Tibial nerve (tissue), 4 donors: ENCODE results near the gene RANBP3. TPM values are rescaled to one million over a fixed set of nuclear protein-coding genes. Genes with fewer than 3 reads are reported as not detected.
A peak's percentile ranks its signal among the peaks of the same experiment; 100 is the strongest.

Experiments
- DNase-seq, 2 donors: peaks; one replicate each; pipeline ENCODE4 v3.0.0-alpha.2; 2019; ENCODE audit warnings: low spot score in 2 of 2
- H3K27ac ChIP-seq, 4 donors: fragments of 200-600 bp; sonication (generic) in 3 of 4; one replicate each; pipeline ENCODE4 v1.5.1; 2017 to 2019; ENCODE audit warnings: mild to moderate bottlenecking in 1 of 4
- H3K27me3 ChIP-seq, 2 donors: fragments of 200-600 bp; sonication (generic) in 1 of 2; one replicate each; pipeline versions ENCODE4 v1.5.1 to v1.6.0; 2017 to 2019
- H3K36me3 ChIP-seq, 3 donors: fragments of 200-600 bp; sonication (generic); one replicate each; pipeline ENCODE4 v1.5.1; 2018 to 2019
- H3K4me1 ChIP-seq, 4 donors: fragments of 200-600 bp; sonication (generic) in 3 of 4; one replicate each; pipeline ENCODE4 v1.5.1; 2017 to 2019
- H3K4me3 ChIP-seq, 4 donors: fragments of 200-600 bp; sonication (generic) in 3 of 4; one replicate each; pipeline ENCODE4 v1.5.1; 2017 to 2019; ENCODE audit warnings: mild to moderate bottlenecking in 1 of 4, moderate library complexity in 1 of 4
- H3K9me3 ChIP-seq, 4 donors: fragments of 200-600 bp; sonication (generic) in 3 of 4; one replicate each; pipeline ENCODE4 v1.5.1; 2017 to 2019
- CTCF ChIP-seq, 5 experiments: fragments of 200-600 bp in 3 of 5; fragments of 450-650 bp in 2 of 5; sonication (generic) in 3 of 5; IDR thresholded peaks; one replicate each; pipeline ENCODE4 v1.5.1; 2016 to 2019; ENCODE audit warnings: antibody characterized with exemption in 5 of 5, mild to moderate bottlenecking in 3 of 5, moderate library complexity in 2 of 5
- EP300 ChIP-seq, 2 donors: sonication (generic); formaldehyde crosslinking; IDR thresholded peaks; one replicate each; pipeline ENCODE4 v1.6.1; 2017; ENCODE audit warnings: antibody characterized with exemption in 2 of 2, mild to moderate bottlenecking in 1 of 2
- POLR2A ChIP-seq, 2 donors: fragments of 450-650 bp; IDR thresholded peaks; one replicate each; pipeline ENCODE4 v1.6.1; 2017; ENCODE audit warnings: antibody characterized with exemption in 2 of 2, mild to moderate bottlenecking in 2 of 2, moderate library complexity in 2 of 2
- WGBS, 2 donors: methylation state at CpG; one replicate each; pipeline ENCODE4 v1.1.5; 2018; 5-methylcytosine and 5-hydroxymethylcytosine counted together
- total RNA-seq, 4 donors: library from RNA; depleted of rRNA; stranded (reverse); fragments of >200 nt; gene quantifications; one replicate each; pipeline ENCODE4 v1.1.0, GENCODE V29; 2016

RANBP3 gene
- total RNA-seq, 4 donors from 2014 or later, result 75.4 to 129 (median 95.6) TPM

GRCh38 chr19:5952193-5953029, 25.5 kb downstream of the RANBP3 start:
- H3K4me1 ChIP-seq, result peaks cover 0 to 99% (median 75%) of the 10 kb centered on the region in 4 donors
- H3K27ac ChIP-seq, result peak overlapping the region in 3 of 4 donors; percentile 74 to 92 (median 85)
- WGBS, 2 donors, result 65 to 68% methylated on average over 18 of the region's 18 CpGs
- H3K4me3 ChIP-seq, result no peak overlapping the region
- H3K9me3 ChIP-seq, result no peaks in the 10 kb centered on the region
- no peak for TF ChIP-seq POLR2A (IDR thresholded peaks at IDR 0.05)
- TF ChIP-seq CTCF (IDR thresholded peaks at IDR 0.05), result no peak
- no peak for TF ChIP-seq EP300 (IDR thresholded peaks at IDR 0.05)
- H3K27me3 ChIP-seq, result no peaks in the 10 kb centered on the region
- no peaks in the 10 kb centered on the region for H3K36me3 ChIP-seq
- DNase-seq, result no peak

- H3K4me1 ChIP-seq, result peaks cover 0 to 99% (median 81%) of the 10 kb centered on the region in 4 donors
- H3K4me3 ChIP-seq, result peak overlapping the region in 1 of 4 donors; percentile 4
- H3K36me3 ChIP-seq, result no peaks in the 10 kb centered on the region
- TF ChIP-seq CTCF (IDR thresholded peaks at IDR 0.05), result no peak
- TF ChIP-seq POLR2A (IDR thresholded peaks at IDR 0.05), result no peak
- TF ChIP-seq EP300 (IDR thresholded peaks at IDR 0.05), result no peak
- no peaks in the 10 kb centered on the region for H3K9me3 ChIP-seq
- H3K27me3 ChIP-seq, result no peaks in the 10 kb centered on the region
- WGBS, 2 donors, result 18 to 29% methylated on average over 16 to 19 of the region's 19 CpGs
- DNase-seq, result no peak
- H3K27ac ChIP-seq, result peak overlapping the region; percentile 33 to 92 (median 62)
These were observed 26.5 kb downstream of the RANBP3 start for GRCh38 chr19:5951338-5951861.

GRCh38 chr19:5950741-5951140, 27.2 kb downstream of the RANBP3 start:
- Histone ChIP-seq H3K4me3 (no peak overlapping the region), H3K4me1 (peaks cover 0 to 98% (median 81%) of the 10 kb centered on the region in 4 donors), H3K36me3 (no peaks in the 10 kb centered on the region), H3K27ac (peak overlapping the region; percentile 33 to 92 (median 62)), H3K27me3 (no peaks in the 10 kb centered on the region), H3K9me3 (no peaks in the 10 kb centered on the region)
- DNase-seq, result no peak
- 23 to 24% methylated on average over 3 of the region's 3 CpGs for WGBS, 2 donors
- TF ChIP-seq CTCF (IDR thresholded peaks at IDR 0.05) (no peak), EP300 (IDR thresholded peaks at IDR 0.05) (no peak), POLR2A (IDR thresholded peaks at IDR 0.05) (no peak)

- no peaks in the 10 kb centered on the region for H3K27me3 ChIP-seq
- no peak for DNase-seq
- TF ChIP-seq POLR2A (IDR thresholded peaks at IDR 0.05), result no peak
These were observed 28.1 kb downstream of the RANBP3 start for GRCh38 chr19:5949792-5950305.

DNA sequence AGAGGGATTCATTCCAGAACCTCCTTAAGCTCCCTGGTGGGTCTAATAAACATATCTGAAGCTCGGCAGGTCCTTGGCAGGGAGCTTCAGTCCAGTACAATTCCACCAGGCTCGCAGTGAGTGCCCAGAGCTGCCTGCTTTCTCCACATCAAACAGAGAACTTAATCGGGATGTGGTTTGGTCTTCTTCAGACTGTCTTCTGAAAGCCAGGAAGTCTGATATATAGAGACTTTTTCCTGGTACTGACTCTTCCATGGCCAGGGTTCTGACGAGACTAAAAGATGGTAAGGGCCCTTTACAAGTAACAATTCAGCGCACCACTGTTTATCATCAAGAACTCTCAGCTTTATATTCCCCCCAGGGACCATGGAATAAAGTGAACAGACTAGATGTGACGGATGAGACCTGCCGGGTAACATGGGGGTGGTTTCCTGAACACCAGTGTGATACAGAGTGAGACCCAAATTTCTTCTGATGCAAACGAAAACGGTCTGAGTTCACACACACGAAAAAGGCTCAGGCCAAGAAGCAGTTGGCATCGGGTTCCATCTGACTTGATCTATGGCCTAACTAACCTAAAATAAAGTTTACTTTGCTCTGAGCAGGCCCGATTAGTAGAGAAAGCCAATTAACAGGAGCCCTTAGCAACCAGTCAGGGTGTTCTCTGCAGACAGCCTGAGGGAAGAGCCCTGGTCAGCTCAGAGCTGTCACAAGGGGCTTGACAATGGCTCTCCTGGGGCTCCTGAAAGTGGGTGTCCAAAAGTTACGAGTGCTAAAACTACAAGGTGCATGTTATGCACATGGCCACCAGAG, 29.0 kb downstream of the RANBP3 start:
- no peak for DNase-seq
- WGBS, 2 donors, result 67 to 69% methylated on average over 13 of the region's 13 CpGs
- TF ChIP-seq POLR2A (IDR thresholded peaks at IDR 0.05), result no peak
- no peak for TF ChIP-seq CTCF (IDR thresholded peaks at IDR 0.05)
- no peak for TF ChIP-seq EP300 (IDR thresholded peaks at IDR 0.05)
- H3K4me3 ChIP-seq, result no peak overlapping the region
- peaks cover 0 to 91% (median 68%) of the 10 kb centered on the region in 4 donors for H3K4me1 ChIP-seq
- H3K27me3 ChIP-seq, result no peaks in the 10 kb centered on the region
- H3K36me3 ChIP-seq, result no peaks in the 10 kb centered on the region
- peak overlapping the region in 2 of 4 donors; percentile 85 to 92 for H3K27ac ChIP-seq
- H3K9me3 ChIP-seq, result no peaks in the 10 kb centered on the region

More at GRCh38 chr19:5949792-5950305, 28.1 kb downstream of the RANBP3 start:
- 82 to 88% methylated on average over 13 of the region's 13 CpGs for WGBS, 2 donors
- Histone ChIP-seq H3K4me3 (no peak overlapping the region), H3K4me1 (peaks cover 0 to 92% (median 74%) of the 10 kb centered on the region in 4 donors), H3K9me3 (no peaks in the 10 kb centered on the region), H3K36me3 (no peaks in the 10 kb centered on the region), H3K27ac (peak overlapping the region in 2 of 4 donors; percentile 85 to 92)
